GM12878 (cell line): ENCODE results near the gene MBNL3. TPM values are rescaled to one million over a fixed set of nuclear protein-coding genes. Genes with fewer than 3 reads are reported as not detected.

Experiments used
- ATAC-seq: fragments of 200-7000 bp; cut with Tn5 transposase; 3 replicates; pipeline ENCODE4 v1.9.1; 2020; ENCODE audit warnings: mild to moderate bottlenecking, moderate library complexity
- BruUV-seq: library from RNA; stranded (reverse); fragments of 400-500 nt; replicated peaks from 2 replicates; lab custom pipeline; 2021; lab: Mats Ljungman, UMichigan
- CTCF ChIA-PET: fragments of 300-600 bp; sonication (Branson Sonifier 250); formaldehyde crosslinking; extraction: SDS; loops from one replicate; lab custom pipeline; 2021; ENCODE audit warnings: inconsistent platforms; lab: Yijun Ruan, JAX
- POLR2A ChIA-PET: fragments of 350-600 bp; formaldehyde crosslinking; extraction: SDS; loops from one replicate; lab custom pipeline; 2021; ENCODE audit warnings: inconsistent platforms; lab: Charles Lee
- RAD21 ChIA-PET: fragments of 300-600 bp; sonication (Branson Sonifier 250); formaldehyde crosslinking; loops from one replicate; lab custom pipeline; 2023; ENCODE audit warnings: antibody characterized with exemption; ENCODE audit not compliant: unreplicated experiment; lab: Charles Lee
- SMC1A ChIA-PET: fragments of 300-600 bp; sonication (Branson Sonifier 250); formaldehyde crosslinking; loops from one replicate; lab custom pipeline; 2023; ENCODE audit not compliant: unreplicated experiment, uncharacterized antibody; lab: Charles Lee
- DNase-seq: peaks from one replicate; pipeline ENCODE4 v3.0.0-alpha.2; 2011; ENCODE audit warnings: low read depth, low spot score
- FAIRE-seq: peaks from 3 replicates; lab custom pipeline; 2011; peaks lifted over from hg19 to GRCh38; lab: Jason Lieb, UNC
- H2AFZ ChIP-seq: 2 replicates; pipeline ENCODE4 v1.6.0; 2011; ENCODE audit warnings: low read depth, low read length, control low read depth; ENCODE audit not compliant: control insufficient read depth
- H3K27ac ChIP-seq: 2 replicates; pipeline ENCODE4 v1.5.1; 2011; ENCODE audit warnings: control low read depth; ENCODE audit not compliant: control insufficient read depth, insufficient read depth
- H3K27me3 ChIP-seq, 2 experiments: replicated peaks in 1 of 2; 2 replicates each; pipeline versions ENCODE4 v1.6.0 to v1.6.1; 2011; ENCODE audit warnings: low read length in 1 of 2; ENCODE audit not compliant: control insufficient read depth in 2 of 2, insufficient read depth in 2 of 2
- H3K36me3 ChIP-seq, 2 experiments: 2 replicates each; pipeline ENCODE4 v1.5.1; 2011; ENCODE audit warnings: low read length in 1 of 2; ENCODE audit not compliant: control insufficient read depth in 2 of 2, insufficient read depth in 2 of 2
- H3K4me1 ChIP-seq: 2 replicates; pipeline ENCODE4 v1.6.1; 2011; ENCODE audit warnings: mild to moderate bottlenecking, low read length, moderate library complexity, mixed read lengths; ENCODE audit not compliant: control insufficient read depth, insufficient read depth
- H3K4me2 ChIP-seq: 2 replicates; pipeline ENCODE4 v1.6.0; 2011; ENCODE audit warnings: control low read depth; ENCODE audit not compliant: control insufficient read depth, insufficient read depth
- H3K4me3 ChIP-seq: fragments of 200-600 bp; sonication (generic); 2 replicates; pipeline ENCODE4 v1.5.1; 2016
- H3K79me2 ChIP-seq: 2 replicates; pipeline ENCODE4 v1.6.0; 2011; ENCODE audit warnings: low read length; ENCODE audit not compliant: control insufficient read depth, insufficient read depth
- H3K9ac ChIP-seq: 2 replicates; pipeline ENCODE4 v1.8.0; 2011; ENCODE audit warnings: low read length, control low read depth, mixed read lengths; ENCODE audit not compliant: control insufficient read depth, insufficient read depth
- H3K9me3 ChIP-seq: replicated peaks from 3 replicates; pipeline ENCODE4 v1.5.1; 2011; ENCODE audit warnings: mild to moderate bottlenecking, low read length; ENCODE audit not compliant: control insufficient read depth, insufficient read depth
- H4K20me1 ChIP-seq: 2 replicates; pipeline ENCODE4 v1.6.0; 2011; ENCODE audit not compliant: control insufficient read depth, insufficient read depth
- BCLAF1 ChIP-seq: fragments of 450-650 bp; IDR thresholded peaks from 2 replicates; pipeline ENCODE4 v1.6.1; 2017; ENCODE audit warnings: antibody characterized with exemption, mild to moderate bottlenecking, moderate library complexity
- CBX3 ChIP-seq: fragments of 200-600 bp; sonication (generic); IDR thresholded peaks from 2 replicates; pipeline ENCODE4 v1.6.1; 2016; ENCODE audit warnings: low read depth, borderline replicate concordance
- E4F1 ChIP-seq: fragments of 450-650 bp; IDR thresholded peaks from 2 replicates; pipeline ENCODE4 v1.6.1; 2018; ENCODE audit warnings: borderline replicate concordance, mild to moderate bottlenecking; ENCODE audit not compliant: partially characterized antibody
- EED ChIP-seq: sonication (generic); IDR thresholded peaks from 2 replicates; pipeline ENCODE4 v1.6.1; 2016; ENCODE audit warnings: antibody characterized with exemption, low read depth
- MEF2B ChIP-seq: fragments of 450-650 bp; IDR thresholded peaks from 2 replicates; pipeline ENCODE4 v1.6.1; 2018; ENCODE audit warnings: mild to moderate bottlenecking, moderate library complexity; ENCODE audit not compliant: partially characterized antibody, poor library complexity, severe bottlenecking
- MYB ChIP-seq: fragments of 150-350 bp; IDR thresholded peaks from 2 replicates; pipeline ENCODE4 v1.6.1; 2014; ENCODE audit warnings: mild to moderate bottlenecking, low read depth, low read length, borderline replicate concordance
- RB1 ChIP-seq: fragments of 450-650 bp; formaldehyde crosslinking; IDR thresholded peaks from 2 replicates; pipeline ENCODE4 v1.6.1; 2017; ENCODE audit warnings: mild to moderate bottlenecking, borderline replicate concordance
- RBBP5 ChIP-seq: fragments of 200-600 bp; sonication (generic); conservative IDR thresholded peaks from 2 replicates; pipeline ENCODE4 v1.6.1; 2016
- SMAD1 ChIP-seq: fragments of 450-650 bp; IDR thresholded peaks from 2 replicates; pipeline ENCODE4 v1.6.1; 2018; ENCODE audit warnings: mild to moderate bottlenecking, low read depth; ENCODE audit not compliant: partially characterized antibody
- SPI1 ChIP-seq: IDR thresholded peaks from 2 replicates; pipeline ENCODE4 v1.6.1; 2011; ENCODE audit warnings: low read depth, mild to moderate bottlenecking, low read length, moderate library complexity, borderline replicate concordance; ENCODE audit not compliant: insufficient read depth
- STAT1 ChIP-seq: fragments of 450-650 bp; conservative IDR thresholded peaks from 2 replicates; pipeline ENCODE4 v1.6.1; 2014; ENCODE audit warnings: antibody characterized with exemption, mild to moderate bottlenecking
- SUZ12 ChIP-seq: fragments of 200-600 bp; sonication (generic); IDR thresholded peaks from one replicate; pipeline ENCODE4 v1.6.1; 2018; ENCODE audit warnings: antibody characterized with exemption, mild to moderate bottlenecking; ENCODE audit not compliant: unreplicated experiment
- ZNF207 ChIP-seq: fragments of 450-650 bp; IDR thresholded peaks from 2 replicates; pipeline ENCODE4 v1.6.1; 2014; ENCODE audit warnings: antibody characterized with exemption, mild to moderate bottlenecking, borderline replicate concordance
- WGBS: methylation state at CpG from one replicate; pipeline ENCODE4 v1.1.6; 2016; ENCODE audit warnings: low lambda C conversion rate; ENCODE audit not compliant: insufficient replicate concordance, insufficient coverage; ENCODE audit errors: missing lambda C conversion rate; 5-methylcytosine and 5-hydroxymethylcytosine counted together
- in situ Hi-C: fragments of 300-500 bp; cut with MboI; formaldehyde crosslinking; loops from 9 replicates; pipeline ENCODE4 v1.14.3; 2018; ENCODE audit warnings: mixed read lengths
- intact Hi-C: fragments of 100-400 bp; cut with micrococcal nuclease; formaldehyde crosslinking; loops from one replicate; pipeline ENCODE4 v1.14.2; 2022; ENCODE audit not compliant: unreplicated experiment
- polyA plus RNA-seq, 11 experiments: library from polyadenylated mRNA; depleted of rRNA in 4 of 11; unstranded in 6 of 11; stranded (reverse) in 5 of 11; fragments of >200 nt; fragmentation: Nextera tagmentation in 4 of 11; fragmentation: Illumina TruSeq in 1 of 11; extraction: Ambion mirVana in 4 of 11; extraction: Trizol in 1 of 11; gene quantifications; 1 replicate in 1 of 11; 2 replicates in 10 of 11; pipeline versions ENCODE4 v1.2.1 to v1.2.3, GENCODE V29; 2011 to 2016; ENCODE audit warnings: inconsistent platforms in 2 of 11, missing spikeins in 2 of 11, low read depth in 1 of 11
- total RNA-seq, 4 experiments: library from RNA; depleted of rRNA in 3 of 4; stranded (reverse); fragments of >200 nt in 3 of 4; fragmentation: Illumina TruSeq in 1 of 4; extraction: Trizol in 1 of 4; gene quantifications; 2 replicates each; pipeline versions ENCODE4 v1.2.1 to v1.2.3, GENCODE V29; 2013 to 2021
- TF ChIP-seq, protein P1 (sequence below): fragments of 450-650 bp; IDR thresholded peaks from 2 replicates; pipeline ENCODE4 v1.6.1; 2017; ENCODE audit warnings: mild to moderate bottlenecking

Gene MBNL3
- total and polyA plus RNA-seq, 10 of the 15 experiments (the other 5 are each of a cell fraction or from before 2014, with no cell fraction given), result 3.4 to 33.1 (median 12.6) TPM

DNA sequence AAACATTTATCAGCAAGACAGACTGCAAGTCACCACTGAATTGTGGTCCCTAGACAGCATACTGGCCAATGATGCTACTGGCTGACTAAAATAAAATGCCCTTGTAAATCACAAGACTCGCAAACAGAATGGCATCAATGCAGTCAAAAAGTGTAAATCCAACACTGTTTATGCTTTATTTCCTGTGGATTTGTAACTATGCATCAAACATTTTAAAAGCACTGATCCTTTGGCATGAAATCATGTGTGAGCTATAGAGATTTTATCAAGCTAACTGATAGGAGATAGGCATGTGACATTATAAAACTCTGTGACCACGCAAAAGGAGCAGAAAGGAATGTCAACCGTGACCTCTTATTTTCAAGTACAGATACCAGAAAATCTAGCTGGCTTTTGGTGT is 20.8 kb downstream of the MBNL3 start:
- intact Hi-C loops (no loop called here), in situ Hi-C loops (no loop called here)
- no peaks in the 10 kb centered on the region for H3K36me3 ChIP-seq
- H3K79me2 ChIP-seq, result no peaks in the 10 kb centered on the region
- POLR2A ChIA-PET, result no interaction called here
- no peaks in the 10 kb centered on the region for H4K20me1 ChIP-seq
- TF ChIP-seq SPI1 (no peak), BCLAF1 (no peak), SMAD1 (no peak), RBBP5 (no peak), SUZ12 (no peak), CBX3 (no peak), ZNF207 (no peak), EED (no peak), STAT1 (no peak), MYB (no peak), MEF2B (no peak), E4F1 (no peak), RB1 (no peak)
- TF ChIP-seq, protein P1, sequence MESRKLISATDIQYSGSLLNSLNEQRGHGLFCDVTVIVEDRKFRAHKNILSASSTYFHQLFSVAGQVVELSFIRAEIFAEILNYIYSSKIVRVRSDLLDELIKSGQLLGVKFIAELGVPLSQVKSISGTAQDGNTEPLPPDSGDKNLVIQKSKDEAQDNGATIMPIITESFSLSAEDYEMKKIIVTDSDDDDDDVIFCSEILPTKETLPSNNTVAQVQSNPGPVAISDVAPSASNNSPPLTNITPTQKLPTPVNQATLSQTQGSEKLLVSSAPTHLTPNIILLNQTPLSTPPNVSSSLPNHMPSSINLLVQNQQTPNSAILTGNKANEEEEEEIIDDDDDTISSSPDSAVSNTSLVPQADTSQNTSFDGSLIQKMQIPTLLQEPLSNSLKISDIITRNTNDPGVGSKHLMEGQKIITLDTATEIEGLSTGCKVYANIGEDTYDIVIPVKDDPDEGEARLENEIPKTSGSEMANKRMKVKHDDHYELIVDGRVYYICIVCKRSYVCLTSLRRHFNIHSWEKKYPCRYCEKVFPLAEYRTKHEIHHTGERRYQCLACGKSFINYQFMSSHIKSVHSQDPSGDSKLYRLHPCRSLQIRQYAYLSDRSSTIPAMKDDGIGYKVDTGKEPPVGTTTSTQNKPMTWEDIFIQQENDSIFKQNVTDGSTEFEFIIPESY, result no peak
- CTCF ChIA-PET, result no interaction called here
- DNase-seq (no peak), ATAC-seq (no peak), FAIRE-seq (no peak)
- no peak overlapping the region for H3K27ac ChIP-seq
- 58% methylated on average over 3 of the region's 3 CpGs for WGBS
- no peak overlapping the region for H3K9ac ChIP-seq
- H3K4me2 ChIP-seq, result no peak overlapping the region
- no peaks in the 10 kb centered on the region for H3K9me3 ChIP-seq
- RAD21 ChIA-PET, result no interaction called here
- SMC1A ChIA-PET, result no interaction called here
- no peak overlapping the region for H3K4me3 ChIP-seq
- no peaks in the 10 kb centered on the region for H3K27me3 ChIP-seq
- BruUV-seq, result no TSS peak
- no peak overlapping the region for H2AFZ ChIP-seq
- no peaks in the 10 kb centered on the region for H3K4me1 ChIP-seq
